K562 (cell line): ENCODE results near the gene ARHGEF6. TPM values are rescaled to one million over a fixed set of nuclear protein-coding genes. Genes with fewer than 3 reads are reported as not detected.

ENCODE experiments used
- ATAC-seq: fragments of 200-7000 bp; cut with Tn5 transposase; 3 replicates; pipeline ENCODE4 v1.9.1; 2020; ENCODE audit warnings: moderate library complexity
- BruUV-seq: library from RNA; stranded (reverse); fragments of 400-500 nt; replicated peaks from 2 replicates; lab custom pipeline; 2021; lab: Mats Ljungman, UMichigan
- CTCF ChIA-PET: fragments of 300-600 bp; formaldehyde crosslinking; extraction: SDS; loops from one replicate; lab custom pipeline; 2021; ENCODE audit warnings: low intra/inter-chr PET ratio; lab: Yijun Ruan, JAX
- POLR2A ChIA-PET: fragments of 300-600, 350-650 bp; sonication (Branson Sonifier 250); formaldehyde crosslinking; extraction: SDS; loops from one replicate; lab custom pipeline; 2021; ENCODE audit warnings: antibody characterized with exemption, inconsistent platforms; lab: Yijun Ruan, JAX
- DNase-seq, 4 experiments: peaks; one replicate each; pipeline versions ENCODE4 v3.0.0 to v3.0.0-alpha.2; 2011 to 2018; ENCODE audit warnings: low spot score in 3 of 4, mixed read lengths in 3 of 4; ENCODE audit errors: extremely low read depth in 1 of 4
- FAIRE-seq: peaks from 2 replicates; lab custom pipeline; 2011; peaks lifted over from hg19 to GRCh38; lab: Jason Lieb, UNC
- H2AFZ ChIP-seq: 2 replicates; pipeline ENCODE4 v1.6.0; 2011; ENCODE audit warnings: low read depth, low read length, control low read depth, inconsistent platforms
- H3K27ac ChIP-seq: fragments of 200-600 bp; 3 replicates; pipeline ENCODE4 v1.8.0; 2011; ENCODE audit warnings: low read depth, mild to moderate bottlenecking, control low read depth, inconsistent platforms, low read length, moderate library complexity, mixed read lengths; ENCODE audit errors: extremely low read depth
- H3K27me3 ChIP-seq, 2 experiments: fragments of 300-600 bp in 1 of 2; 2 replicates in 1 of 2; 3 replicates in 1 of 2; pipeline versions ENCODE4 v1.6.0 to v1.8.0; 2011; ENCODE audit warnings: inconsistent platforms in 2 of 2, low read length in 2 of 2, mild to moderate bottlenecking in 1 of 2, mixed read lengths in 1 of 2, moderate library complexity in 1 of 2; ENCODE audit not compliant: control insufficient read depth in 2 of 2, insufficient read depth in 2 of 2
- H3K36me3 ChIP-seq: fragments of 300-600 bp; 3 replicates; pipeline ENCODE4 v1.8.0; 2011; ENCODE audit warnings: mild to moderate bottlenecking, low read length, inconsistent platforms; ENCODE audit not compliant: control insufficient read depth, insufficient read depth
- H3K4me1 ChIP-seq, 2 experiments: fragments of 200-600 bp in 1 of 2; replicated peaks in 1 of 2; 2 replicates in 1 of 2; 3 replicates in 1 of 2; pipeline versions ENCODE4 v1.5.1 to v1.8.0; 2011; ENCODE audit warnings: inconsistent platforms in 2 of 2, low read length in 2 of 2, mild to moderate bottlenecking in 1 of 2, mixed read lengths in 1 of 2, moderate library complexity in 1 of 2; ENCODE audit not compliant: control insufficient read depth in 2 of 2, insufficient read depth in 2 of 2
- H3K4me2 ChIP-seq: 2 replicates; pipeline ENCODE4 v1.6.1; 2011; ENCODE audit warnings: low read length, control low read depth, inconsistent platforms, mixed read lengths; ENCODE audit not compliant: insufficient read depth
- H3K4me3 ChIP-seq: fragments of 200-600 bp; sonication (generic), shearing (Covaris generic); 2 replicates; pipeline ENCODE4 v1.5.1; 2016; ENCODE audit warnings: control low read depth, inconsistent platforms
- H3K79me2 ChIP-seq: fragments of 200-600 bp; 3 replicates; pipeline ENCODE4 v1.8.0; 2011; ENCODE audit warnings: low read length, inconsistent platforms; ENCODE audit not compliant: control insufficient read depth, insufficient read depth
- H3K9ac ChIP-seq, 2 experiments: 2 replicates each; pipeline versions ENCODE4 v1.6.0 to v1.6.1; 2011; ENCODE audit warnings: low read depth in 2 of 2, low read length in 2 of 2, control low read depth in 1 of 2, inconsistent platforms in 1 of 2, mild to moderate bottlenecking in 1 of 2, mixed read lengths in 1 of 2; ENCODE audit not compliant: insufficient read depth in 1 of 2
- H3K9me1 ChIP-seq: one replicate; pipeline ENCODE4 v1.6.0; 2011; ENCODE audit warnings: inconsistent platforms, mild to moderate bottlenecking, low read length, moderate library complexity; ENCODE audit not compliant: control insufficient read depth, insufficient read depth
- H3K9me3 ChIP-seq: replicated peaks from 2 replicates; pipeline ENCODE4 v1.5.1; 2011; ENCODE audit warnings: low read depth, low read length, inconsistent platforms; ENCODE audit not compliant: control insufficient read depth, insufficient read depth
- H4K20me1 ChIP-seq: replicated peaks from 2 replicates; pipeline ENCODE4 v1.6.1; 2011; ENCODE audit warnings: low read length, inconsistent platforms, mixed read lengths; ENCODE audit not compliant: control insufficient read depth, insufficient read depth
- DPF2 ChIP-seq: fragments of 450-650 bp; IDR thresholded peaks from 2 replicates; pipeline ENCODE4 v1.6.1; 2016
- HLTF ChIP-seq: fragments of 450-650 bp; IDR thresholded peaks from 2 replicates; pipeline ENCODE4 v1.6.1; 2016
- HMG20A ChIP-seq: fragments of 450-650 bp; formaldehyde crosslinking; conservative IDR thresholded peaks from 2 replicates; pipeline ENCODE4 v1.4.0; 2020; ENCODE audit warnings: mild to moderate bottlenecking, mixed read lengths
- SPI1 ChIP-seq: IDR thresholded peaks from 2 replicates; pipeline ENCODE4 v1.6.1; 2011; ENCODE audit warnings: low read depth, low read length, control low read depth, borderline replicate concordance
- XRCC5 ChIP-seq: fragments of 200-400 bp; formaldehyde crosslinking; IDR thresholded peaks from 2 replicates; pipeline ENCODE4 v1.6.1; 2017; ENCODE audit warnings: low read depth, mild to moderate bottlenecking, low read length
- ZNF589 ChIP-seq: fragments of 200-800 bp; sonication (Bioruptor generic); IDR thresholded peaks from 2 replicates; pipeline ENCODE4 v1.6.1; 2016; ENCODE audit warnings: low read depth, missing genetic modification characterization, missing compliant biosample characterization
- ZSCAN29 ChIP-seq: fragments of 450-650 bp; IDR thresholded peaks from 2 replicates; pipeline ENCODE4 v1.6.1; 2017
- WGBS: fragments of 100-300 bp; shearing (Covaris generic); methylation state at CpG from one replicate; pipeline ENCODE4 v1.1.6; 2016; ENCODE audit warnings: low coverage, mixed read lengths; ENCODE audit not compliant: insufficient coverage; ENCODE audit errors: missing lambda C conversion rate; 5-methylcytosine and 5-hydroxymethylcytosine counted together
- in situ Hi-C: fragments of 300-500 bp; cut with MboI; formaldehyde crosslinking; loops from 4 replicates; pipeline ENCODE4 v1.15.0; 2018; ENCODE audit warnings: inconsistent platforms, mixed read lengths
- intact Hi-C: fragments of 100-400 bp; cut with micrococcal nuclease; formaldehyde crosslinking; loops from 2 replicates; pipeline ENCODE4 v1.14.2; 2022
- polyA plus RNA-seq, 8 experiments: library from polyadenylated mRNA; depleted of rRNA in 4 of 8; stranded (reverse) in 5 of 8; unstranded in 3 of 8; fragments of >200 nt; fragmentation: Nextera tagmentation in 2 of 8; fragmentation: Illumina TruSeq in 1 of 8; extraction: Ambion mirVana in 2 of 8; extraction: Trizol in 1 of 8; gene quantifications; 2 replicates each; pipeline versions ENCODE4 v1.2.1 to v1.2.3, GENCODE V29; 2011 to 2014; ENCODE audit warnings: inconsistent platforms in 1 of 8, missing spikeins in 1 of 8
- total RNA-seq, 7 experiments: library from RNA; depleted of rRNA in 6 of 7; stranded (reverse); fragments of >200 nt in 6 of 7; fragmentation: Illumina TruSeq in 2 of 7; extraction: Trizol in 2 of 7; gene quantifications; 2 replicates each; pipeline versions ENCODE4 v1.2.1 to v1.2.3, GENCODE V29; 2011 to 2021; ENCODE audit warnings: low replicate concordance in 1 of 7
- TF ChIP-seq, protein P1 (sequence below): fragments of 250-450 bp; sonication (Bioruptor Pico); IDR thresholded peaks from 2 replicates; pipeline ENCODE4 v1.5.1; 2021; ENCODE audit warnings: mild to moderate bottlenecking
- TF ChIP-seq, protein P2 (sequence below): fragments of 250-450 bp; sonication (Bioruptor Pico); IDR thresholded peaks from 2 replicates; pipeline ENCODE4 v1.4.0; 2020; ENCODE audit warnings: mild to moderate bottlenecking, moderate library complexity, borderline replicate concordance
- TF ChIP-seq, protein P3 (sequence below): sonication (generic); formaldehyde crosslinking; IDR thresholded peaks from 2 replicates; pipeline ENCODE4 v1.8.0; 2022; ENCODE audit warnings: mild to moderate bottlenecking, low read depth, missing genetic modification reagents
- TF ChIP-seq, protein P4 (sequence below): fragments of 450-650 bp; IDR thresholded peaks from 2 replicates; pipeline ENCODE4 v1.6.1; 2014; ENCODE audit warnings: low read depth, mild to moderate bottlenecking, moderate library complexity, borderline replicate concordance

The ARHGEF6 gene
- total and polyA plus RNA-seq, 9 of the 15 experiments (the other 6 are each of a cell fraction or from before 2014, with no cell fraction given) = 2.9 to 22.1 (median 13.3) TPM

DNA sequence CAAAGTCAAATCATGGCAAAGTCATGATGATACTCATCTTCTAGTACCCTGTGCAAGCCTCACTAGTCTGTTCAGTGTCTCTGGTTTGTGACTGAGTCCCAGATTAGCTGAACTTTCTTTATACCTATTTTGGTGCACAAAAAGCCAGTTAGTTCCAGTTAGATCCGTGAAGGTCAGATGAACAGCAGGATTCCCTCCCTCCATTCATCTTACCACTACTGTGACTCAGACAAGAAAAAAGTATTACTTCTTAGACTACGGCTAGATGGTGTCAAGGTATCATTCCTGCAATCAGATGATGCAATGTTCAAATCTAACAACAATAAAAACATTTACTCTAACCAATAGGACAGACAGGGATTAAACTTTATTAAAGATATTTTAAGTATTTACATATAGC lies 30.4 kb downstream of the ARHGEF6 start (continued):
- TF ChIP-seq, protein P1, sequence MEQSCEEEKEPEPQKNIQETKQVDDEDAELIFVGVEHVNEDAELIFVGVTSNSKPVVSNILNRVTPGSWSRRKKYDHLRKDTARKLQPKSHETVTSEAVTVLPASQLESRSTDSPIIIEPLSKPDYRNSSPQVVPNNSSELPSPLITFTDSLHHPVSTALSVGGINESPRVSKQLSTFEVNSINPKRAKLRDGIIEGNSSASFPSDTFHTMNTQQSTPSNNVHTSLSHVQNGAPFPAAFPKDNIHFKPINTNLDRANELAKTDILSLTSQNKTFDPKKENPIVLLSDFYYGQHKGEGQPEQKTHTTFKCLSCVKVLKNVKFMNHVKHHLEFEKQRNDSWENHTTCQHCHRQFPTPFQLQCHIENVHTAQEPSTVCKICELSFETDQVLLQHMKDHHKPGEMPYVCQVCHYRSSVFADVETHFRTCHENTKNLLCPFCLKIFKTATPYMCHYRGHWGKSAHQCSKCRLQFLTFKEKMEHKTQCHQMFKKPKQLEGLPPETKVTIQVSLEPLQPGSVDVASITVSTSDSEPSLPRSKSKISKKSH (CRISPR knock-in tag) = no peak
- TF ChIP-seq, protein P2, sequence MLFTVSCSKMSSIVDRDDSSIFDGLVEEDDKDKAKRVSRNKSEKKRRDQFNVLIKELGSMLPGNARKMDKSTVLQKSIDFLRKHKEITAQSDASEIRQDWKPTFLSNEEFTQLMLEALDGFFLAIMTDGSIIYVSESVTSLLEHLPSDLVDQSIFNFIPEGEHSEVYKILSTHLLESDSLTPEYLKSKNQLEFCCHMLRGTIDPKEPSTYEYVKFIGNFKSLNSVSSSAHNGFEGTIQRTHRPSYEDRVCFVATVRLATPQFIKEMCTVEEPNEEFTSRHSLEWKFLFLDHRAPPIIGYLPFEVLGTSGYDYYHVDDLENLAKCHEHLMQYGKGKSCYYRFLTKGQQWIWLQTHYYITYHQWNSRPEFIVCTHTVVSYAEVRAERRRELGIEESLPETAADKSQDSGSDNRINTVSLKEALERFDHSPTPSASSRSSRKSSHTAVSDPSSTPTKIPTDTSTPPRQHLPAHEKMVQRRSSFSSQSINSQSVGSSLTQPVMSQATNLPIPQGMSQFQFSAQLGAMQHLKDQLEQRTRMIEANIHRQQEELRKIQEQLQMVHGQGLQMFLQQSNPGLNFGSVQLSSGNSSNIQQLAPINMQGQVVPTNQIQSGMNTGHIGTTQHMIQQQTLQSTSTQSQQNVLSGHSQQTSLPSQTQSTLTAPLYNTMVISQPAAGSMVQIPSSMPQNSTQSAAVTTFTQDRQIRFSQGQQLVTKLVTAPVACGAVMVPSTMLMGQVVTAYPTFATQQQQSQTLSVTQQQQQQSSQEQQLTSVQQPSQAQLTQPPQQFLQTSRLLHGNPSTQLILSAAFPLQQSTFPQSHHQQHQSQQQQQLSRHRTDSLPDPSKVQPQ = no peak
- TF ChIP-seq DPF2 = peak; percentile 62
- TF ChIP-seq, all 486 proteins: peak for 20

DNA sequence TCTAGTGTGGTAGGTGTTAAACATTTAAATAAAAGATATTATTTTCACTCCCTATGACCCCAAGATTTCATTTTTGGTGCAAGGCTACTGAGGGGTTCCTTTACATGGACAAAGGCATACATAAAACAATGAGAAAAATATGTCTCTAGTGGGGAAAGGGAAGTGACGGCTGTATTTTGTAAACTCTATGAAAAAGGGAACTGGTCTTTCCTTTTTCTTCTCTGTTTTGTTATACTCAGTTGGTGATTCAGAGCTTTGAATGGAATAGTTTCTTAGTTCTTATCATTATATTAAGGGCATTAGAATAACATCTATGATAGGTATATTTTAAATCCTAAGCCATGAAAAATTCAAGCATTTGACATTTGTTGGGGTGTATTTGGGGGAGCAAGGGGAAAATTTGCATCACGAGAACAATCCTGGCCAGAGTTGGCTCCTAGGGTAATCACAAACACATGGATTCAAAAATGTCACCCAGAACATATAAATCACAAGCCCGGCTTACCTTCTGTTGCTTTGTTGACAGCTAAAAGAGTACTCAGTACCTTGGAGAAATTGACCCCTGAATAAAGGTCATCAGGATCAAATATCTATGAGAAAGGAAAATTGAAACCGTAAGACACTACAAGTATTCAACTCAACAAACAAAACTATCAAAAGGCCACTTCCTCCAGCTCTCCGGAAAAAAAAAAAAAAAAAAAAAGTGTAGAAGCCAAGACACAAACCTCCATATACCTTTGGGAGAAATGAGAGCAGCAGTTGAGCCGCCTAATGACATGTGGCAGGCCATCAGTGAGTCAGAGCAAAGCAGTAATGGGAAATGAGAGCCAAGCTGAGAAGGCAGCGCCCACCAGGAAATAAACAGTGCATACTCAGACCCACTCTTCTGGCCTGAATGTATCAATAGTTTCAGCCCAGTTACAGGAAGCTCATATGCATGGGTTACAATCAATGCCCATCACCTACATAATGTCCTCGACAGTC lies 33.4 kb downstream of the ARHGEF6 start:
- no peaks in the 10 kb centered on the region for H3K79me2 ChIP-seq
- FAIRE-seq (no peak), DNase-seq (no peak), ATAC-seq (no peak)
- intact Hi-C loops (no loop called here), in situ Hi-C loops (no loop called here)
- ChIA-PET POLR2A (interaction anchor here (0.6 to 1.7 kb wide), 4 partner anchors 9 to 133 kb away, joined by 3 to 4 read pairs (median 3); partner anchors contain the start of gene RBMX), CTCF (no interaction called here)
- H3K4me2 ChIP-seq = no peak overlapping the region
- no peak overlapping the region for H3K9ac ChIP-seq
- 48% methylated on average over 8 of the region's 8 CpGs for WGBS
- H3K4me1 ChIP-seq = peaks cover 4 to 41% of the 10 kb centered on the region in 2 experiments; a peak in 4 of 5 replicates
- H3K27ac ChIP-seq = 0 out of 3 replicates have a peak overlapping the region, but pooled peaks have one; percentile 15
- no peaks in the 10 kb centered on the region for H3K36me3 ChIP-seq
- no peaks in the 10 kb centered on the region for H3K9me1 ChIP-seq
- no TSS peak for BruUV-seq
- no peaks in the 10 kb centered on the region for H3K27me3 ChIP-seq
- no peaks in the 10 kb centered on the region for H4K20me1 ChIP-seq
- no peaks in the 10 kb centered on the region for H3K9me3 ChIP-seq
- no peak overlapping the region for H3K4me3 ChIP-seq
- no peak overlapping the region for H2AFZ ChIP-seq
- TF ChIP-seq SPI1 = peak; percentile 68; the same call in 1 of the 2 replicates
- no peak for TF ChIP-seq XRCC5
- no peak for TF ChIP-seq ZSCAN29
- TF ChIP-seq, protein P3, sequence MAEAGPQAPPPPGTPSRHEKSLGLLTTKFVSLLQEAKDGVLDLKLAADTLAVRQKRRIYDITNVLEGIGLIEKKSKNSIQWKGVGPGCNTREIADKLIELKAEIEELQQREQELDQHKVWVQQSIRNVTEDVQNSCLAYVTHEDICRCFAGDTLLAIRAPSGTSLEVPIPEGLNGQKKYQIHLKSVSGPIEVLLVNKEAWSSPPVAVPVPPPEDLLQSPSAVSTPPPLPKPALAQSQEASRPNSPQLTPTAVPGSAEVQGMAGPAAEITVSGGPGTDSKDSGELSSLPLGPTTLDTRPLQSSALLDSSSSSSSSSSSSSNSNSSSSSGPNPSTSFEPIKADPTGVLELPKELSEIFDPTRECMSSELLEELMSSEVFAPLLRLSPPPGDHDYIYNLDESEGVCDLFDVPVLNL = no peak
- TF ChIP-seq, protein P4, sequence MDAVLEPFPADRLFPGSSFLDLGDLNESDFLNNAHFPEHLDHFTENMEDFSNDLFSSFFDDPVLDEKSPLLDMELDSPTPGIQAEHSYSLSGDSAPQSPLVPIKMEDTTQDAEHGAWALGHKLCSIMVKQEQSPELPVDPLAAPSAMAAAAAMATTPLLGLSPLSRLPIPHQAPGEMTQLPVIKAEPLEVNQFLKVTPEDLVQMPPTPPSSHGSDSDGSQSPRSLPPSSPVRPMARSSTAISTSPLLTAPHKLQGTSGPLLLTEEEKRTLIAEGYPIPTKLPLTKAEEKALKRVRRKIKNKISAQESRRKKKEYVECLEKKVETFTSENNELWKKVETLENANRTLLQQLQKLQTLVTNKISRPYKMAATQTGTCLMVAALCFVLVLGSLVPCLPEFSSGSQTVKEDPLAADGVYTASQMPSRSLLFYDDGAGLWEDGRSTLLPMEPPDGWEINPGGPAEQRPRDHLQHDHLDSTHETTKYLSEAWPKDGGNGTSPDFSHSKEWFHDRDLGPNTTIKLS = no peak
- no peak for TF ChIP-seq HMG20A
- 0 out of 2 replicates have a peak, but pooled peaks have one; percentile 25 for TF ChIP-seq ZNF589 (CRISPR knock-in tag)
- no peak for TF ChIP-seq HLTF
